IMR-90 (cell line): ENCODE data around the gene RUFY4.

ENCODE experiments used
- FOS ChIP-seq: fragments of 150-350 bp; IDR thresholded peaks from 2 replicates; pipeline ENCODE4 v1.6.1; 2016; ENCODE audit warnings: low read depth, low read length
- MAFK ChIP-seq: IDR thresholded peaks from 2 replicates; pipeline ENCODE4 v1.6.1; 2012; ENCODE audit warnings: low read depth, low read length, improper control_type of control experiment
- MAZ ChIP-seq: IDR thresholded peaks from 2 replicates; pipeline ENCODE4 v1.6.1; 2012; ENCODE audit warnings: low read depth, mild to moderate bottlenecking, low read length, improper control_type of control experiment, moderate library complexity, borderline replicate concordance
- MXI1 ChIP-seq: IDR thresholded peaks from 2 replicates; pipeline ENCODE4 v1.6.1; 2012; ENCODE audit warnings: low read depth, mild to moderate bottlenecking, low read length, moderate library complexity, borderline replicate concordance
- POLR2A ChIP-seq: IDR thresholded peaks from 2 replicates; pipeline ENCODE4 v1.6.1; 2012; ENCODE audit warnings: mild to moderate bottlenecking, low read depth, low read length
- RAD21 ChIP-seq: IDR thresholded peaks from 2 replicates; pipeline ENCODE4 v1.6.1; 2012; ENCODE audit warnings: low read length, improper control_type of control experiment
- RFX5 ChIP-seq: IDR thresholded peaks from 2 replicates; pipeline ENCODE4 v1.8.0; 2012; ENCODE audit warnings: low read depth, mild to moderate bottlenecking, low read length, moderate library complexity
- SMC3 ChIP-seq: fragments of 150-350 bp; IDR thresholded peaks from 2 replicates; pipeline ENCODE4 v1.6.1; 2016; ENCODE audit warnings: low read depth, mild to moderate bottlenecking, antibody characterized with exemption, low read length, moderate library complexity
- TF ChIP-seq, protein P1 (sequence below): conservative IDR thresholded peaks from 2 replicates; pipeline ENCODE4 v1.5.1; 2012; ENCODE audit warnings: mild to moderate bottlenecking, low read depth, low read length, improper control_type of control experiment
- TF ChIP-seq, protein P2 (sequence below): fragments of 150-350 bp; IDR thresholded peaks from 2 replicates; pipeline ENCODE4 v1.6.1; 2017; ENCODE audit warnings: mild to moderate bottlenecking, antibody characterized with exemption, low read length, low read depth
- TF ChIP-seq, protein P3 (sequence below): fragments of 150-350 bp; IDR thresholded peaks from 2 replicates; pipeline ENCODE4 v1.6.1; 2016; ENCODE audit warnings: low read depth, mild to moderate bottlenecking, low read length, moderate library complexity, borderline replicate concordance

DNA sequence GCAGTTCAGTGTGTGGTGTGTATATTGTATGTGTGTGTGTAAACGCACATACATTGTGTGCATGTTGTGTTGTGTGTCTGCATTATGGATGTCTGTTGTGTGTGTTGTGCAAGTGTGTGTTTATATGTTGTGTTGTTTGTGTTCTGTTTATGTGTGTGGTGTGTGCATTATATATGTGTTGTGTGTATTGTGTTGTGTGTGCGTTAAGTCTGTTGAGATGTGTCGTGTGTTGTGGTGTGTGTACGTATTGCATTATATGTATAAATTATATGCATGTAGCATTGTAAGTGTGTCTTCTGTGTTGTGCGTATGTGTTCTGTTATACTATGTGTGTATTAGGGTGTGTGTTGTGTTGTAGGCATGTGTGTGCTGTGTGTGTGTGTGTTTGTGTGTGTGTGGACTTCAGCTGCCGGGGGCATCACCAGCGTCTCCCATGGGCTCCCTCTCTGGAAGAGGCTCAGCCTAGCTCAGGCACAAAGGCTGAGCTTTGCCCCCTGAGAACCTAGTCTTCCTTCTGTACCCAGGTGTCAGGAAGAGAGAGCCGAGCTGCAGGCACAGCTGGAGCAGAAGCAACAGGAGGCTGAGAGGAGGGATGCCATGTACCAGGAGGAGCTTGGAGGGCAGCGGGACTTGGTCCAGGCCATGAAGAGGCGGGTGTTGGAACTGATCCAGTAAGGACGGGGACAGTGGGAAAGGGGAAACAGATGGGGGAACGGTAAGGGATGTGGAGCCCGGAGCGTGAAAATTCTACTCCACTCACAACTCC is 13.7 kb downstream of the RUFY4 start:
- TF ChIP-seq POLR2A (no peak), MAFK (no peak), FOS (no peak), MAZ (no peak), SMC3 (no peak), RFX5 (no peak), MXI1 (no peak), RAD21 (no peak)
- TF ChIP-seq, protein P1, sequence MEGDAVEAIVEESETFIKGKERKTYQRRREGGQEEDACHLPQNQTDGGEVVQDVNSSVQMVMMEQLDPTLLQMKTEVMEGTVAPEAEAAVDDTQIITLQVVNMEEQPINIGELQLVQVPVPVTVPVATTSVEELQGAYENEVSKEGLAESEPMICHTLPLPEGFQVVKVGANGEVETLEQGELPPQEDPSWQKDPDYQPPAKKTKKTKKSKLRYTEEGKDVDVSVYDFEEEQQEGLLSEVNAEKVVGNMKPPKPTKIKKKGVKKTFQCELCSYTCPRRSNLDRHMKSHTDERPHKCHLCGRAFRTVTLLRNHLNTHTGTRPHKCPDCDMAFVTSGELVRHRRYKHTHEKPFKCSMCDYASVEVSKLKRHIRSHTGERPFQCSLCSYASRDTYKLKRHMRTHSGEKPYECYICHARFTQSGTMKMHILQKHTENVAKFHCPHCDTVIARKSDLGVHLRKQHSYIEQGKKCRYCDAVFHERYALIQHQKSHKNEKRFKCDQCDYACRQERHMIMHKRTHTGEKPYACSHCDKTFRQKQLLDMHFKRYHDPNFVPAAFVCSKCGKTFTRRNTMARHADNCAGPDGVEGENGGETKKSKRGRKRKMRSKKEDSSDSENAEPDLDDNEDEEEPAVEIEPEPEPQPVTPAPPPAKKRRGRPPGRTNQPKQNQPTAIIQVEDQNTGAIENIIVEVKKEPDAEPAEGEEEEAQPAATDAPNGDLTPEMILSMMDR, result no peak
- TF ChIP-seq, protein P2, sequence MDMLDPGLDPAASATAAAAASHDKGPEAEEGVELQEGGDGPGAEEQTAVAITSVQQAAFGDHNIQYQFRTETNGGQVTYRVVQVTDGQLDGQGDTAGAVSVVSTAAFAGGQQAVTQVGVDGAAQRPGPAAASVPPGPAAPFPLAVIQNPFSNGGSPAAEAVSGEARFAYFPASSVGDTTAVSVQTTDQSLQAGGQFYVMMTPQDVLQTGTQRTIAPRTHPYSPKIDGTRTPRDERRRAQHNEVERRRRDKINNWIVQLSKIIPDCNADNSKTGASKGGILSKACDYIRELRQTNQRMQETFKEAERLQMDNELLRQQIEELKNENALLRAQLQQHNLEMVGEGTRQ, result no peak
- TF ChIP-seq, protein P3, sequence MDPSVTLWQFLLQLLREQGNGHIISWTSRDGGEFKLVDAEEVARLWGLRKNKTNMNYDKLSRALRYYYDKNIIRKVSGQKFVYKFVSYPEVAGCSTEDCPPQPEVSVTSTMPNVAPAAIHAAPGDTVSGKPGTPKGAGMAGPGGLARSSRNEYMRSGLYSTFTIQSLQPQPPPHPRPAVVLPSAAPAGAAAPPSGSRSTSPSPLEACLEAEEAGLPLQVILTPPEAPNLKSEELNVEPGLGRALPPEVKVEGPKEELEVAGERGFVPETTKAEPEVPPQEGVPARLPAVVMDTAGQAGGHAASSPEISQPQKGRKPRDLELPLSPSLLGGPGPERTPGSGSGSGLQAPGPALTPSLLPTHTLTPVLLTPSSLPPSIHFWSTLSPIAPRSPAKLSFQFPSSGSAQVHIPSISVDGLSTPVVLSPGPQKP, result no peak
